SK-N-SH treated with all-trans-retinoic acid at 6 μM for 48 hours (cell line): ENCODE results near the gene PGPEP1.

Source experiments
- ATAC-seq: fragments of 200-7000 bp; cut with Tn5 transposase; 3 replicates; pipeline ENCODE4 v1.9.1; 2020; ENCODE audit warnings: mild to moderate bottlenecking, moderate library complexity
- ARNTL ChIP-seq: fragments of 450-650 bp; formaldehyde crosslinking; IDR thresholded peaks from 2 replicates; pipeline ENCODE4 v1.5.0; 2020; ENCODE audit warnings: low read depth, mild to moderate bottlenecking, moderate library complexity, borderline replicate concordance
- BACH2 ChIP-seq: fragments of 250-450 bp; sonication (Bioruptor Pico); IDR thresholded peaks from 2 replicates; pipeline ENCODE4 v1.9.0; 2021; ENCODE audit warnings: mild to moderate bottlenecking, borderline replicate concordance
- CREB5 ChIP-seq: fragments of 250-450 bp; sonication (Bioruptor Pico); IDR thresholded peaks from 2 replicates; pipeline ENCODE4 v1.5.1; 2020; ENCODE audit warnings: low read depth, mild to moderate bottlenecking, moderate library complexity
- CSDC2 ChIP-seq: fragments of 250-450 bp; sonication (Bioruptor Pico); IDR thresholded peaks from 2 replicates; pipeline ENCODE4 v1.5.0; 2020; ENCODE audit warnings: mild to moderate bottlenecking, moderate library complexity
- CSRNP3 ChIP-seq: fragments of 250-450 bp; sonication (Bioruptor Pico); IDR thresholded peaks from 2 replicates; pipeline ENCODE4 v1.5.1; 2021; ENCODE audit warnings: mild to moderate bottlenecking, moderate library complexity
- ESRRG ChIP-seq: fragments of 250-450 bp; sonication (Bioruptor Pico); IDR thresholded peaks from 2 replicates; pipeline ENCODE4 v1.6.1; 2021; ENCODE audit warnings: mild to moderate bottlenecking
- GLIS3 ChIP-seq: fragments of 250-450 bp; sonication (Bioruptor Pico); IDR thresholded peaks from 2 replicates; pipeline ENCODE4 v1.5.0; 2020; ENCODE audit warnings: mild to moderate bottlenecking, moderate library complexity
- OSR1 ChIP-seq: fragments of 250-450 bp; sonication (Bioruptor Pico); IDR thresholded peaks from 2 replicates; pipeline ENCODE4 v1.8.0; 2022; ENCODE audit warnings: moderate library complexity, mild to moderate bottlenecking, inconsistent platforms
- PATZ1 ChIP-seq: fragments of 250-450 bp; sonication (Bioruptor Pico); IDR thresholded peaks from 2 replicates; pipeline ENCODE4 v1.8.0; 2020; ENCODE audit warnings: mild to moderate bottlenecking, moderate library complexity, borderline replicate concordance
- POU6F1 ChIP-seq: fragments of 250-450 bp; sonication (Bioruptor Pico); IDR thresholded peaks from 2 replicates; pipeline ENCODE4 v1.8.0; 2021; ENCODE audit warnings: low read depth, mild to moderate bottlenecking, moderate library complexity, borderline replicate concordance
- PPARA ChIP-seq: fragments of 250-450 bp; sonication (Bioruptor Pico); IDR thresholded peaks from 2 replicates; pipeline ENCODE4 v1.5.0; 2020; ENCODE audit warnings: mild to moderate bottlenecking, borderline replicate concordance
- RARB ChIP-seq: fragments of 250-450 bp; sonication (Bioruptor Pico); IDR thresholded peaks from 2 replicates; pipeline ENCODE4 v1.8.0; 2021; ENCODE audit warnings: mild to moderate bottlenecking, moderate library complexity
- SNAI2 ChIP-seq: fragments of 250-450 bp; sonication (Bioruptor Pico); IDR thresholded peaks from 2 replicates; pipeline ENCODE4 v1.5.0; 2020; ENCODE audit warnings: mild to moderate bottlenecking, moderate library complexity
- TCF4 ChIP-seq: fragments of 250-450 bp; sonication (Bioruptor Pico); IDR thresholded peaks from 2 replicates; pipeline ENCODE4 v1.8.0; 2021; ENCODE audit warnings: mild to moderate bottlenecking, moderate library complexity, borderline replicate concordance
- TOX ChIP-seq: fragments of 250-450 bp; sonication (Bioruptor Pico); IDR thresholded peaks from 2 replicates; pipeline ENCODE4 v1.8.0; 2021; ENCODE audit warnings: mild to moderate bottlenecking, moderate library complexity, borderline replicate concordance
- TSHZ2 ChIP-seq: fragments of 250-450 bp; sonication (Bioruptor Pico); IDR thresholded peaks from 2 replicates; pipeline ENCODE4 v1.5.0; 2020; ENCODE audit warnings: mild to moderate bottlenecking, moderate library complexity
- ZC3H10 ChIP-seq: fragments of 250-450 bp; sonication (Bioruptor Pico); IDR thresholded peaks from 2 replicates; pipeline ENCODE4 v1.5.1; 2021; ENCODE audit warnings: mild to moderate bottlenecking, moderate library complexity
- ZFP3 ChIP-seq: fragments of 250-450 bp; sonication (Bioruptor Pico); IDR thresholded peaks from 2 replicates; pipeline ENCODE4 v1.5.0; 2020; ENCODE audit warnings: mild to moderate bottlenecking, moderate library complexity
- ZFP30 ChIP-seq: fragments of 450-650 bp; formaldehyde crosslinking; IDR thresholded peaks from 2 replicates; pipeline ENCODE4 v1.5.0; 2022; ENCODE audit warnings: mild to moderate bottlenecking, moderate library complexity
- ZNF565 ChIP-seq: fragments of 450-650 bp; formaldehyde crosslinking; conservative IDR thresholded peaks from 2 replicates; pipeline ENCODE4 v1.5.0; 2020; ENCODE audit warnings: low read depth, mild to moderate bottlenecking, moderate library complexity
- ZNF70 ChIP-seq: fragments of 450-650 bp; formaldehyde crosslinking; IDR thresholded peaks from 2 replicates; pipeline ENCODE4 v1.5.0; 2020; ENCODE audit warnings: mild to moderate bottlenecking, moderate library complexity
- ZNF8 ChIP-seq: fragments of 450-650 bp; formaldehyde crosslinking; IDR thresholded peaks from 2 replicates; pipeline ENCODE4 v1.5.0; 2020; ENCODE audit warnings: mild to moderate bottlenecking, moderate library complexity

Gene PGPEP1

GRCh38 chr19:18307271-18307681 lies 33.1 kb upstream of the PGPEP1 start:
- TF ChIP-seq OSR1 (CRISPR knock-in tag) (no peak), ZFP3 (no peak), TCF4 (CRISPR knock-in tag) (no peak), ZC3H10 (CRISPR knock-in tag) (no peak), CSDC2 (no peak), SNAI2 (CRISPR knock-in tag) (no peak)
- no peak for ATAC-seq

- no peak for TF ChIP-seq PATZ1 (CRISPR knock-in tag)
- TF ChIP-seq TOX (CRISPR knock-in tag): no peak
- TF ChIP-seq CSDC2: no peak
- TF ChIP-seq, all 23 proteins: peak for 0
- no peak for ATAC-seq
Observed at GRCh38 chr19:18308051-18308947, 32.1 kb upstream of the PGPEP1 start.

- TF ChIP-seq TCF4 (CRISPR knock-in tag) (no peak), ZNF70 (no peak), GLIS3 (no peak), ZNF8 (CRISPR knock-in tag) (no peak), ARNTL (CRISPR knock-in tag) (no peak), CREB5 (CRISPR knock-in tag) (no peak)
- TF ChIP-seq, all 23 proteins: peak for 0
- ATAC-seq: no peak
Observed at GRCh38 chr19:18308948-18309325, 31.5 kb upstream of the PGPEP1 start.

- ATAC-seq: no peak
Observed at GRCh38 chr19:18309525-18310064, 30.8 kb upstream of the PGPEP1 start.

More at GRCh38 chr19:18309525-18310064, 30.8 kb upstream of the PGPEP1 start:
- no peak for TF ChIP-seq SNAI2 (CRISPR knock-in tag)
- no peak for TF ChIP-seq RARB (CRISPR knock-in tag)
- TF ChIP-seq TCF4 (CRISPR knock-in tag): no peak
- no peak for TF ChIP-seq POU6F1 (CRISPR knock-in tag)
- no peak for TF ChIP-seq ZNF565 (CRISPR knock-in tag)
- no peak for TF ChIP-seq PATZ1 (CRISPR knock-in tag)
- TF ChIP-seq BACH2: no peak
- no peak for TF ChIP-seq GLIS3
- TF ChIP-seq CREB5 (CRISPR knock-in tag): no peak
- no peak for TF ChIP-seq TSHZ2 (CRISPR knock-in tag)
- no peak for TF ChIP-seq ZFP3
- TF ChIP-seq ZNF70: no peak
- TF ChIP-seq PPARA (CRISPR knock-in tag): no peak
- TF ChIP-seq CSRNP3 (CRISPR knock-in tag): no peak
- TF ChIP-seq ESRRG (CRISPR knock-in tag): no peak
- no peak for TF ChIP-seq ZFP30
- no peak for TF ChIP-seq ZNF8 (CRISPR knock-in tag)
- TF ChIP-seq, all 23 proteins: peak for 0
